ENCODE results near the gene FLVCR2.

The FLVCR2 gene

DNA sequence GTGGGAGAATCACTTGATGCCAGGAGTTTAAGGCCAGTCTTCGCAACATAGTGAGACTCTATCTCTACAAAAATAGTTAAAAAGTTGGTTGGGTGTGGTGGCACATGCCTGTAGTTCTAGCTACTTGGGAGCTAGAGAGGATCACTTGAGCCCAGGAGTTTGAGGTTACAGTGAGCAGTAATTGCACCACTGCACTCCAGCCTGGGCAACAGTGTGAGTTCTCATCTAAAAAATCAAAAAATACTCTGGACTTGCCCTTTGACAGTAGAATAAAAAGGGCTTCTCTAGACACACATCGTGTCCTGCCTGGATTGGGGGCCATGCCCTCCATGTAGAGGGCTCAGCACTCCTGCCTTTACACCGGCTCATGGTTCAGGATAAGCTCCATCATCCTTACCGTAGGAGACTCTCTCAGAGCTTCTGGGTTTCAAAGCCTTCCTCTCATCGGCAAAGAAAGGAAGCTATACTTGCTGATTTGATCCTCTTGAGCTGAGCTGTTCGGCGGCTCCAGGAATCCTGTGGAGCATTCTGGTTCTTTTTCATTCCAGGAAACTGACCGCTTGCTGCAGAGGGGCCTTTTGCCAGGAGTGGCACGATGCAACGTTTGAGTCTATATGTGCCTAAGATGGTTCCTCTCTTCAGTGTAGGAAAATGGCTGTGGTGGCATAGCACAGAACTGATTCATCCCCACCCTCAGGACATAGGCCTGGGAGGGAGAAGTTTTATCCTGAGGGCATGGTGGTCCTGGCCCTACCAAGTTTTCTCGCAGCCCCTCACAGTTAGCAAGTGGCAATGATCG lies 29.6 kb downstream of the FLVCR2 start:
- Histone ChIP-seq H2AFZ (ENCODE audit: low read length) (no peak overlapping the region), H4K20me1 (ENCODE audit: insufficient read depth, low read length) (no peaks in the 10 kb centered on the region), H3K9ac (ENCODE audit: low read length) (no peak overlapping the region), H3K9me3 (replicated peaks; ENCODE audit: insufficient read depth, low read length) (no peaks in the 10 kb centered on the region), H3K79me2 (ENCODE audit: low read length) (no peaks in the 10 kb centered on the region), H3K4me2 (ENCODE audit: low read depth, low read length) (no peak overlapping the region), H3K27me3 (replicated peaks; ENCODE audit: insufficient read depth, low read length) (no peaks in the 10 kb centered on the region), H3K4me1 (ENCODE audit: low read length) (no peaks in the 10 kb centered on the region), H3F3A (ENCODE audit: insufficient read depth, low read length) (no peaks in the 10 kb centered on the region), H3K9me2 (replicated peaks; ENCODE audit: insufficient read depth, low read length) (no peaks in the 10 kb centered on the region), H3K4me3 (ENCODE audit: low read length) (no peak overlapping the region), H3K27ac (ENCODE audit: low read length) (no peak overlapping the region), H3K36me3 (replicated peaks; ENCODE audit: insufficient read depth, low read length) (no peaks in the 10 kb centered on the region)
- no peak for DNase-seq
- TF ChIP-seq EZH2phosphoT487 (IDR thresholded peaks at IDR 0.05; ENCODE audit: low read length) (no peak), EZH2 (optimal IDR thresholded peaks at IDR 0.05; ENCODE audit: low read depth, low read length) (no peak)
- TF ChIP-seq, protein P1, sequence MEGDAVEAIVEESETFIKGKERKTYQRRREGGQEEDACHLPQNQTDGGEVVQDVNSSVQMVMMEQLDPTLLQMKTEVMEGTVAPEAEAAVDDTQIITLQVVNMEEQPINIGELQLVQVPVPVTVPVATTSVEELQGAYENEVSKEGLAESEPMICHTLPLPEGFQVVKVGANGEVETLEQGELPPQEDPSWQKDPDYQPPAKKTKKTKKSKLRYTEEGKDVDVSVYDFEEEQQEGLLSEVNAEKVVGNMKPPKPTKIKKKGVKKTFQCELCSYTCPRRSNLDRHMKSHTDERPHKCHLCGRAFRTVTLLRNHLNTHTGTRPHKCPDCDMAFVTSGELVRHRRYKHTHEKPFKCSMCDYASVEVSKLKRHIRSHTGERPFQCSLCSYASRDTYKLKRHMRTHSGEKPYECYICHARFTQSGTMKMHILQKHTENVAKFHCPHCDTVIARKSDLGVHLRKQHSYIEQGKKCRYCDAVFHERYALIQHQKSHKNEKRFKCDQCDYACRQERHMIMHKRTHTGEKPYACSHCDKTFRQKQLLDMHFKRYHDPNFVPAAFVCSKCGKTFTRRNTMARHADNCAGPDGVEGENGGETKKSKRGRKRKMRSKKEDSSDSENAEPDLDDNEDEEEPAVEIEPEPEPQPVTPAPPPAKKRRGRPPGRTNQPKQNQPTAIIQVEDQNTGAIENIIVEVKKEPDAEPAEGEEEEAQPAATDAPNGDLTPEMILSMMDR (IDR thresholded peaks at IDR 0.05; ENCODE audit: low read length): no peak

DNA sequence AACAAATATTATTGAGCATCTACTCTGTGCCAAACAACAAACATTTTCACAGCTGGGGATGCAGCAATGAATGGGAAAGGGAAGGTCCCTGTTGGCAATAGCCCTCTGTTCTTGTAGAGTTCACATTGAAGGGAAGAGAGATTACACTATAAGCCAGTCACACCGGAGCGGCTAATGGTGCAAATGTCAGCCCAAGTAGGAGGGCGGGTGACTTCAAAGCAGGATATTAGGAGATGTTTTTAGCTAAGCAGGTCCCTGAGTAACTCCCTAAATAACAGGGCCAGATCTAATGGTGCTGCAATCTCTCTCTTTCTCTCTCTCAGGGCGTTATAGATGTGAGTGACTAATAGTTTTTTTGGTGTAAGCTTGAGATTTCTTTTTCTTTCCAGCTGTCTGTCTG lies 30.7 kb downstream of the FLVCR2 start:
- TF ChIP-seq, protein P1 (IDR thresholded peaks at IDR 0.05; ENCODE audit: low read length): no peak
- TF ChIP-seq EZH2phosphoT487 (IDR thresholded peaks at IDR 0.05; ENCODE audit: low read length) (no peak), EZH2 (optimal IDR thresholded peaks at IDR 0.05; ENCODE audit: low read depth, low read length) (no peak)
- Histone ChIP-seq H3K4me3 (ENCODE audit: low read length) (no peak overlapping the region), H4K20me1 (ENCODE audit: insufficient read depth, low read length) (no peaks in the 10 kb centered on the region), H3K79me2 (ENCODE audit: low read length) (no peaks in the 10 kb centered on the region), H3K27me3 (replicated peaks; ENCODE audit: insufficient read depth, low read length) (no peaks in the 10 kb centered on the region), H3K4me2 (ENCODE audit: low read depth, low read length) (no peak overlapping the region), H3K4me1 (ENCODE audit: low read length) (no peaks in the 10 kb centered on the region), H3K9me3 (replicated peaks; ENCODE audit: insufficient read depth, low read length) (no peaks in the 10 kb centered on the region), H3K36me3 (replicated peaks; ENCODE audit: insufficient read depth, low read length) (no peaks in the 10 kb centered on the region), H3F3A (ENCODE audit: insufficient read depth, low read length) (no peaks in the 10 kb centered on the region), H2AFZ (ENCODE audit: low read length) (no peak overlapping the region), H3K27ac (ENCODE audit: low read length) (no peak overlapping the region), H3K9me2 (replicated peaks; ENCODE audit: insufficient read depth, low read length) (no peaks in the 10 kb centered on the region), H3K9ac (ENCODE audit: low read length) (no peak overlapping the region)
- no peak for DNase-seq

- Histone ChIP-seq H3K79me2 (ENCODE audit: low read length) (no peaks in the 10 kb centered on the region), H3K36me3 (replicated peaks; ENCODE audit: insufficient read depth, low read length) (no peaks in the 10 kb centered on the region), H3K9me2 (replicated peaks; ENCODE audit: insufficient read depth, low read length) (no peaks in the 10 kb centered on the region), H3K27ac (ENCODE audit: low read length) (no peak overlapping the region), H3K9ac (ENCODE audit: low read length) (no peak overlapping the region), H3K4me3 (ENCODE audit: low read length) (no peak overlapping the region), H3K9me3 (replicated peaks; ENCODE audit: insufficient read depth, low read length) (no peaks in the 10 kb centered on the region), H3K4me2 (ENCODE audit: low read depth, low read length) (no peak overlapping the region), H3F3A (ENCODE audit: insufficient read depth, low read length) (no peaks in the 10 kb centered on the region), H3K4me1 (ENCODE audit: low read length) (no peaks in the 10 kb centered on the region), H4K20me1 (ENCODE audit: insufficient read depth, low read length) (no peaks in the 10 kb centered on the region), H3K27me3 (replicated peaks; ENCODE audit: insufficient read depth, low read length) (no peaks in the 10 kb centered on the region), H2AFZ (ENCODE audit: low read length) (no peak overlapping the region)
- DNase-seq: no peak
- TF ChIP-seq EZH2phosphoT487 (IDR thresholded peaks at IDR 0.05; ENCODE audit: low read length) (no peak), EZH2 (optimal IDR thresholded peaks at IDR 0.05; ENCODE audit: low read depth, low read length) (no peak)
- TF ChIP-seq, protein P1 (IDR thresholded peaks at IDR 0.05; ENCODE audit: low read length): no peak
Measured at GRCh38 chr14:75609606-75610475, 31.4 kb downstream of the FLVCR2 start.

Data from MM.1S (cell line).